Stimulated activated CD8-positive, alpha-beta memory T cell treated with anti-CD3 and anti-CD28 coated beads, Interleukin-7, amount 100 ng/mL, for 24 hours (primary cell): ENCODE data around the gene KIR2DL3.

ENCODE experiments used
- DNase-seq: peaks from one replicate; pipeline ENCODE4 v3.0.0-alpha.2; 2020; ENCODE audit warnings: low read depth

Gene KIR2DL3

DNA sequence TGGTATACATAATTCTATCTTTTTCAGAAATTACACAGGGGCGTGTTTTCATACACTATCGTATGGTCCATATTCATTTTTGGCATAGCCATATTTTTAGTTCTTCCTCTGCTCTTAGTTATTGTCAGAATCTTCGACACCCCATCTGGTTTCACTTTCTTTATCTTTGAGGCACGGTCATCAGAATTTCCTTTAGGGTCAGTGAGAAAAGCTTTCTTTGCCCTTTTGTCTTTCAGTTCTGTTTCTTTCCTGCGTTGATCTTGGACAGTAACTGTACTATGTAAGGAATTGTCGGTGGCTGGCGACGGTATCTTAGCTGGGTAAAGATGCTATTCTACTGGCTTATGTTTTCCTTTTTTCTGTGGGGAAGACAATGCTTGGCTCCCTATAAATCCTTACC is 54.5 kb downstream of the KIR2DL3 start:
- no peak for DNase-seq

DNA sequence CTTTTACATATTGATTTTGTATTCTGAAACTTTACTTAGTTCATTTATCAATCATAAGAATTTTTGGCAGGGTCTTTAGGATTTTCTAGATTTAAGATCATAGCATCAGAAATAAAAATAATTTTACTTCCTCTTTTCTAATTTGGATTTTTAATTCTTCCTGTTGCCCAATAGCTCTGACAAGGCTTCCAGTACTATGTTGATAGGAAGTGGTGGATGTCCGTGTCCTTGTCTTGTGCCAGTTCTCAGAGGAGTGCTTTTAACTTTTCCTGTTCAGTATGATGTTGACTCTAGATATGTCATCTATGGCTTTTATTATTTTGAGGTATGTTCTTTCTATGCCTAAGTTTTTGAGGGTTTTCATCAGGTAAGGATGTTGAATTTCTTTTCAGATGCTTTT is 57.4 kb downstream of the KIR2DL3 start:
- DNase-seq = no peak
